ENCODE measurements around the gene APEX1.

DNA sequence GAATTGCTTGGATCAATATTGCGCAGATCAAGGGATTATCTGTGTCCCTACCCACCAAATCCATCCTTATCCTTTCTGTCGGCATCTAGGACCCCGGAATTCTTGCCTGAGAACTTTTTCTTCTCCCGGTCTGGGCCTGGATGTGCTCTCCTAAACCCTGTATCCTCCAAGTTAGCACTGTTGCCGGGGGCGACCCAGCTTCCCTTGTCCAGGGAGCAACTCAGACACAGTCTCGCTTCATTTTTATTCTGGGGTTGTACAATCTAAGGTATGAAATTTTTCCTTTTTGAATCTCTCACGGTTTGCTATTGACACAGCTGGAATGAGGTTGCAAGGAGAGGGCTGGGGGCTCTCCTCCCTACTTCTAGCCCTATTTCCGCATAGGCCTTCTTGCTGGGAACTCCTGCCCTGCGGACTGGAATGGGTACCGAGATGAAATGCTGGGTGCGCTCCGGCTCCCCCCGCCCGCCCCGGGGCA is 13.8 kb downstream of the APEX1 start:
- TF ChIP-seq ZBTB33 (IDR thresholded peaks at IDR 0.05; ENCODE audit: borderline replicate concordance, low read depth): no peak
- TF ChIP-seq TAF1 (IDR thresholded peaks at IDR 0.05; ENCODE audit: borderline replicate concordance, low read depth, low read length): no peak
- TF ChIP-seq, protein P1, sequence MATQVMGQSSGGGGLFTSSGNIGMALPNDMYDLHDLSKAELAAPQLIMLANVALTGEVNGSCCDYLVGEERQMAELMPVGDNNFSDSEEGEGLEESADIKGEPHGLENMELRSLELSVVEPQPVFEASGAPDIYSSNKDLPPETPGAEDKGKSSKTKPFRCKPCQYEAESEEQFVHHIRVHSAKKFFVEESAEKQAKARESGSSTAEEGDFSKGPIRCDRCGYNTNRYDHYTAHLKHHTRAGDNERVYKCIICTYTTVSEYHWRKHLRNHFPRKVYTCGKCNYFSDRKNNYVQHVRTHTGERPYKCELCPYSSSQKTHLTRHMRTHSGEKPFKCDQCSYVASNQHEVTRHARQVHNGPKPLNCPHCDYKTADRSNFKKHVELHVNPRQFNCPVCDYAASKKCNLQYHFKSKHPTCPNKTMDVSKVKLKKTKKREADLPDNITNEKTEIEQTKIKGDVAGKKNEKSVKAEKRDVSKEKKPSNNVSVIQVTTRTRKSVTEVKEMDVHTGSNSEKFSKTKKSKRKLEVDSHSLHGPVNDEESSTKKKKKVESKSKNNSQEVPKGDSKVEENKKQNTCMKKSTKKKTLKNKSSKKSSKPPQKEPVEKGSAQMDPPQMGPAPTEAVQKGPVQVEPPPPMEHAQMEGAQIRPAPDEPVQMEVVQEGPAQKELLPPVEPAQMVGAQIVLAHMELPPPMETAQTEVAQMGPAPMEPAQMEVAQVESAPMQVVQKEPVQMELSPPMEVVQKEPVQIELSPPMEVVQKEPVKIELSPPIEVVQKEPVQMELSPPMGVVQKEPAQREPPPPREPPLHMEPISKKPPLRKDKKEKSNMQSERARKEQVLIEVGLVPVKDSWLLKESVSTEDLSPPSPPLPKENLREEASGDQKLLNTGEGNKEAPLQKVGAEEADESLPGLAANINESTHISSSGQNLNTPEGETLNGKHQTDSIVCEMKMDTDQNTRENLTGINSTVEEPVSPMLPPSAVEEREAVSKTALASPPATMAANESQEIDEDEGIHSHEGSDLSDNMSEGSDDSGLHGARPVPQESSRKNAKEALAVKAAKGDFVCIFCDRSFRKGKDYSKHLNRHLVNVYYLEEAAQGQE (IDR thresholded peaks at IDR 0.05; ENCODE audit: low read depth, low read length): no peak
- TF ChIP-seq, protein P2, sequence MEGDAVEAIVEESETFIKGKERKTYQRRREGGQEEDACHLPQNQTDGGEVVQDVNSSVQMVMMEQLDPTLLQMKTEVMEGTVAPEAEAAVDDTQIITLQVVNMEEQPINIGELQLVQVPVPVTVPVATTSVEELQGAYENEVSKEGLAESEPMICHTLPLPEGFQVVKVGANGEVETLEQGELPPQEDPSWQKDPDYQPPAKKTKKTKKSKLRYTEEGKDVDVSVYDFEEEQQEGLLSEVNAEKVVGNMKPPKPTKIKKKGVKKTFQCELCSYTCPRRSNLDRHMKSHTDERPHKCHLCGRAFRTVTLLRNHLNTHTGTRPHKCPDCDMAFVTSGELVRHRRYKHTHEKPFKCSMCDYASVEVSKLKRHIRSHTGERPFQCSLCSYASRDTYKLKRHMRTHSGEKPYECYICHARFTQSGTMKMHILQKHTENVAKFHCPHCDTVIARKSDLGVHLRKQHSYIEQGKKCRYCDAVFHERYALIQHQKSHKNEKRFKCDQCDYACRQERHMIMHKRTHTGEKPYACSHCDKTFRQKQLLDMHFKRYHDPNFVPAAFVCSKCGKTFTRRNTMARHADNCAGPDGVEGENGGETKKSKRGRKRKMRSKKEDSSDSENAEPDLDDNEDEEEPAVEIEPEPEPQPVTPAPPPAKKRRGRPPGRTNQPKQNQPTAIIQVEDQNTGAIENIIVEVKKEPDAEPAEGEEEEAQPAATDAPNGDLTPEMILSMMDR (IDR thresholded peaks at IDR 0.05): no peak
- no peak for TF ChIP-seq YY1 (IDR thresholded peaks at IDR 0.05; ENCODE audit: low read depth)
- no peak for TF ChIP-seq JUND (IDR thresholded peaks at IDR 0.05)

Measured in SK-N-SH (cell line).